ENCODE results near the gene ACAP3.

- TF ChIP-seq SPI1 (IDR thresholded peaks at IDR 0.05; ENCODE audit: low read depth, low read length) (no peak), POLR2AphosphoS5 (IDR thresholded peaks at IDR 0.05; ENCODE audit: low read depth, low read length) (no peak)
Measured at GRCh38 chr1:1315435-1315954, 7.8 kb upstream of the ACAP3 start.
